Astrocyte of the spinal cord (primary cell): ENCODE measurements around the gene TRIM7.
A peak's percentile ranks its signal among the peaks of the same experiment; 100 is the strongest.

ENCODE experiments used
- DNase-seq: peaks from one replicate; pipeline ENCODE4 v3.0.0; 2011; ENCODE audit warnings: low read depth, low spot score
- H3K4me3 ChIP-seq: 2 replicates; pipeline ENCODE4 v1.5.1; 2011; ENCODE audit warnings: low read depth, mild to moderate bottlenecking, low read length, moderate library complexity
- in situ Hi-C: cut with HindIII; loops from 2 replicates; pipeline ENCODE4 v1.10.0; 2017; ENCODE audit warnings: low sequenced_read_pairs
- TF ChIP-seq, protein P1 (sequence below): IDR thresholded peaks from 2 replicates; pipeline ENCODE4 v1.5.1; 2012; ENCODE audit warnings: low read depth, mild to moderate bottlenecking, low read length, inconsistent platforms

TRIM7 gene

DNA sequence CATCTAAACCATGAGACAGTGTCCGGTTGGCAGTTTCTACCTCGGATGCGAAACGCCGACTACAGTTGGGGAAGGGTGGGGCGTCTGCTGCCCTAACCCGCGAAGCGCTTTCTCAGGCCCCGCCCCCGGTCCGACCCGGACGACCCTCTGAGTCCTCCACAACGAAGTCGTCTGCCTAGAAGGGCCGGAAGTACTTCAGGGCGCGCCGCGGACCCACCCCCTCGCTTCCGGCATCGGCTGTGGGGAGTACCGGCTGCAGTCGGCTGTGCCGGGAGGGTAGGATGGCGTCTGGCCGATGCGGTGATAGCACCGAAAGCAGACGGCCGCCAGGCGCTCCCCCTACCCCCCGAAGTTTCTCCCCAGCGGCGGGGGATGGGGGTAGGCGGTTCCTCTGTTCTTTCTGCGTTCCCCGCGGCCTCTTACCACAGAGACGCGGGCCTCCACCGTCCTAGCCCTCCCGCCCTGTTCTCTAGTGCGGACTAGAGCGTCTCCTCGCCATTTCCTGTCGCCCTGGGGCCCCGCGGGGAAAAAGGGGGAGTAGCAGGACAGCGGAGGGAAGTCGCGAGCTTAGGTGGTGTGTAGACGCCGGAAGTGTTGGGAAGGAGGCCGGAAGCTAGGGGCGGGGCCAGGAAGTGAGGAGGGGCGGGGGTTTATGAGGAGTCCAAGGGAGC lies 18.2 kb upstream of the TRIM7 start, which contains the start of gene TRIM41:
TSS of gene TRIM41 (plus strand) at position 224 of the 671 bp plus-strand sequence. CDS start 719 bp downstream, outside the sequence.
- DNase-seq = peak; percentile 99
- in situ Hi-C loops = no loop called here
- H3K4me3 ChIP-seq = peak within 1 kb of the TSS; percentile 83
- TF ChIP-seq, protein P1, sequence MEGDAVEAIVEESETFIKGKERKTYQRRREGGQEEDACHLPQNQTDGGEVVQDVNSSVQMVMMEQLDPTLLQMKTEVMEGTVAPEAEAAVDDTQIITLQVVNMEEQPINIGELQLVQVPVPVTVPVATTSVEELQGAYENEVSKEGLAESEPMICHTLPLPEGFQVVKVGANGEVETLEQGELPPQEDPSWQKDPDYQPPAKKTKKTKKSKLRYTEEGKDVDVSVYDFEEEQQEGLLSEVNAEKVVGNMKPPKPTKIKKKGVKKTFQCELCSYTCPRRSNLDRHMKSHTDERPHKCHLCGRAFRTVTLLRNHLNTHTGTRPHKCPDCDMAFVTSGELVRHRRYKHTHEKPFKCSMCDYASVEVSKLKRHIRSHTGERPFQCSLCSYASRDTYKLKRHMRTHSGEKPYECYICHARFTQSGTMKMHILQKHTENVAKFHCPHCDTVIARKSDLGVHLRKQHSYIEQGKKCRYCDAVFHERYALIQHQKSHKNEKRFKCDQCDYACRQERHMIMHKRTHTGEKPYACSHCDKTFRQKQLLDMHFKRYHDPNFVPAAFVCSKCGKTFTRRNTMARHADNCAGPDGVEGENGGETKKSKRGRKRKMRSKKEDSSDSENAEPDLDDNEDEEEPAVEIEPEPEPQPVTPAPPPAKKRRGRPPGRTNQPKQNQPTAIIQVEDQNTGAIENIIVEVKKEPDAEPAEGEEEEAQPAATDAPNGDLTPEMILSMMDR = peak; percentile 18

DNA sequence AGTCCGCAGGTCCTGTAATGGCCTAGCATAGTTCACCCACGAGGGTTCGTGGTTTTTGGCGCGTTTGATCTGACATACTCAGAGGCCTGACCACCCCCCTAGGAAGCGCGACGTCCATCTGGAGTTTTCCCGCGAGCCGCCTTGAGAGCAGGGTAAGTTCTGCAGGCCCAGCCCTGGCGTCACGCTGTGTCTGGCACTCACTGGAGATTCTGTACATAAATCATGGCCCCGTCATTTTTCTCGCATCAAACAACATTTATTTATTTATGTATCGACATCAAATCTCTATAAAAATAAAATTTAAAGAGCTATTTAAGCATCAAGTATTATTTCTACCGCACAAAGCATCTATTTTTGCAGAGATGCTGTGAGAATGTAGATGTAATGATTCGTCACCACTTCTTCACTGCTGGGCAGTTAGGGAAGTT lies 17.6 kb upstream of the TRIM7 start:
- H3K4me3 ChIP-seq = peak overlapping the region; percentile 83
- in situ Hi-C loops = no loop called here
- peak; percentile 83 for DNase-seq
- TF ChIP-seq, protein P1 = no peak

GRCh38 chr5:181221792-181222629 lies 17.0 kb upstream of the TRIM7 start:
- H3K4me3 ChIP-seq = peak overlapping the region; percentile 83
- peak; percentile 93 for DNase-seq
- in situ Hi-C loops = no loop called here
- TF ChIP-seq, protein P1 = no peak

GRCh38 chr5:181221105-181221791 lies 16.3 kb upstream of the TRIM7 start:
- peak overlapping the region; percentile 5 for H3K4me3 ChIP-seq
- no peak for DNase-seq
- TF ChIP-seq, protein P1 = no peak
- in situ Hi-C loops = no loop called here

DNA sequence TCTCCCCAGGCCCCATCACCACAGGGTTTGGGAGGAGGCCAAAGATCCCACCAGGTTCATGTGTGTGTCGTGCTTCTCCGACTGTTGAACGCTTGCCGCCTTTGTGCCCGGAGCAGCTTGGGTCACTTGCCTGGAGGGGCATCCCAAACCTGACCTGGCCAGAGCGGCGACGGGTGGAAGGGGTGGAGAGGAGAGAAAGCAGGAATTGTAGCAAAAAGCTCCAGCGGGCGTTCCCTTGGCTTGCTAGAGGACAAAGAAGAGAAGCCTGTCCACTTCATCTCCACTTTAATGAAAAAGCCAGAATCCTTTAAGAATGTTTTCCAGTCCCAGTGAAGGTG lies 15.2 kb upstream of the TRIM7 start:
- TF ChIP-seq, protein P1 = no peak
- DNase-seq = no peak
- in situ Hi-C loops = no loop called here
- H3K4me3 ChIP-seq = no peak overlapping the region
